Subcutaneous adipose tissue (tissue), 4 donors: Measurements from ENCODE around the gene BICDL2. TPM values are rescaled to one million over a fixed set of nuclear protein-coding genes. Genes with fewer than 3 reads are reported as not detected.

Experiments used
- total RNA-seq, 4 donors: library from RNA; depleted of rRNA; stranded (reverse); fragments of >200 nt; gene quantifications; one replicate each; pipeline ENCODE4 v1.1.0, GENCODE V29; 2016
- TF ChIP-seq, protein P1 (sequence below): fragments of 450-650 bp; IDR thresholded peaks from one replicate; pipeline ENCODE4 v1.5.1; 2016; ENCODE audit warnings: low read depth, mild to moderate bottlenecking, control low read depth, antibody characterized with exemption, moderate library complexity

The BICDL2 gene
- total RNA-seq, 4 donors from 2014 or later: not detected

DNA sequence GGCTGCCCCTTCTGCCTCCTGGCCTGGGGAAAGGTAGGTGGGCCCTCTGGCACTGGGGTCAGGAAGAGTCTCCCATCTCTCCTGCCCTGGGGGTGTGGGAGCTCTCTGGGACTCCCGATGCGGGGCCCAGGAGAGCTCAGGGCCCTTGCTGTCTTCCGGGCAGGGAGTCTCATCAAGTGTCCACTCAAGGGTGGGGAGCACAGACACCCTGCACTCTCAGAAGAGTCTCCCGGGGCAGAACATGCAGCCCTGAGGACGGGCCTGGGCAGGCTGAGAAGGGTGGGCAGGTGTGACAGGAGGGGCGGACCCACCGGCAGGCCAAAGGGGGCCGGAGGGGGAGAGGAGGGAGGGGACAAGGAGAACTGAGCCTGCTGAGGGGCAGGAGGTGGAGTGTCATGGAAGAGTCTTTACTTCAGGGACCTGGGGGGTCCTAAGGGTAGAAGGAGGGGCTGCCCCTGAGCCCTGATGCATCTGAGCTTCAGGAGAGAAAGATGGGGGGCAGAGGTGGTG is 48.1 kb downstream of the BICDL2 start:
- TF ChIP-seq, protein P1, sequence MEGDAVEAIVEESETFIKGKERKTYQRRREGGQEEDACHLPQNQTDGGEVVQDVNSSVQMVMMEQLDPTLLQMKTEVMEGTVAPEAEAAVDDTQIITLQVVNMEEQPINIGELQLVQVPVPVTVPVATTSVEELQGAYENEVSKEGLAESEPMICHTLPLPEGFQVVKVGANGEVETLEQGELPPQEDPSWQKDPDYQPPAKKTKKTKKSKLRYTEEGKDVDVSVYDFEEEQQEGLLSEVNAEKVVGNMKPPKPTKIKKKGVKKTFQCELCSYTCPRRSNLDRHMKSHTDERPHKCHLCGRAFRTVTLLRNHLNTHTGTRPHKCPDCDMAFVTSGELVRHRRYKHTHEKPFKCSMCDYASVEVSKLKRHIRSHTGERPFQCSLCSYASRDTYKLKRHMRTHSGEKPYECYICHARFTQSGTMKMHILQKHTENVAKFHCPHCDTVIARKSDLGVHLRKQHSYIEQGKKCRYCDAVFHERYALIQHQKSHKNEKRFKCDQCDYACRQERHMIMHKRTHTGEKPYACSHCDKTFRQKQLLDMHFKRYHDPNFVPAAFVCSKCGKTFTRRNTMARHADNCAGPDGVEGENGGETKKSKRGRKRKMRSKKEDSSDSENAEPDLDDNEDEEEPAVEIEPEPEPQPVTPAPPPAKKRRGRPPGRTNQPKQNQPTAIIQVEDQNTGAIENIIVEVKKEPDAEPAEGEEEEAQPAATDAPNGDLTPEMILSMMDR: no peak

GRCh38 chr16:2987833-2988232 is 48.9 kb downstream of the BICDL2 start:
- TF ChIP-seq, protein P1: no peak

DNA sequence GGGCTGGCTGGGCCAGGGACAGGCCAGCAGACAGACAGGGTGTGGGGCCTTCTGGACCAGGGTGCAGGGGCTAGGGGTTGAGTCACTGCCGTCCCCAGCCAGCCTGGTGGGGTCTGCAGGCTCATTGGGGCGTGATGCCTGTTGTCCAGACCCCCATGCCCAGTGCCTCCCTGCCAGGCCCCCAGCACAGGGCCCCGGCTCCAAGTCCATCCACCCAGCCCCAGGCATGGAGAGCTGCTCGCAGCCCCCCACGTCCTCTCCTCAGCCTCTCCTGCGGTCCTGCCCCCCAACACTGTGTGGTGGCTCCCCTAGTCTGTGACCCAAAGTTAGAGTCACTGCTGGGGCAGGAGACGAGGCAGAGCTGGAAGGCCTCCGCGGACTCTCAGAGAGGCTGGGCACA is 49.5 kb downstream of the BICDL2 start:
- TF ChIP-seq, protein P1: no peak

- TF ChIP-seq, protein P1: no peak
Observed at GRCh38 chr16:2986623-2987188, 50.0 kb downstream of the BICDL2 start.

DNA sequence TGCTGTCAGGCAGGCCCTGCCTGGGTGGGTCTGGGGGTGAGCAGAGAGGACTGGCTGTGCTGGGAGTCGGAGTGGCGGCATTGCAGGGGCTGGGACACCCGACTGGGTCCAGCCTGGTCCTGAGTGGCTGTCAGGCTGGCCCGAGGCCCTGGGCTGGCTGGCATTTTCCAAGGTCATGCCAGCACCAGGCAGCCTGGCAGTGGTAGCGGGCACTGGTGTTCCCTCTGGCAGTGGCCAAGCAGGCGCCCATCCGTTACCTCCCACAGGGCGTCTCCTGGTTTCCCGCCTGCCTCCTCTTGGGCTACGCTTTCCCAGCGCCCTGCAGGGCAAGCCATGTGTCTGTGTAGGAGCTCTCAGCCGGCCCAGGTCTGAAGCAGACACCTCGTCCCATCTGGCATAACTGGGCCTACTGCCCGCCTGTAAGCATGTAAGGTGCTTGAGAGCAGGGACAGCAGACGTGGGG is 50.8 kb downstream of the BICDL2 start:
- TF ChIP-seq, protein P1: no peak

- TF ChIP-seq, protein P1: no peak
Observed at GRCh38 chr16:2985462-2985861, 51.3 kb downstream of the BICDL2 start.

DNA sequence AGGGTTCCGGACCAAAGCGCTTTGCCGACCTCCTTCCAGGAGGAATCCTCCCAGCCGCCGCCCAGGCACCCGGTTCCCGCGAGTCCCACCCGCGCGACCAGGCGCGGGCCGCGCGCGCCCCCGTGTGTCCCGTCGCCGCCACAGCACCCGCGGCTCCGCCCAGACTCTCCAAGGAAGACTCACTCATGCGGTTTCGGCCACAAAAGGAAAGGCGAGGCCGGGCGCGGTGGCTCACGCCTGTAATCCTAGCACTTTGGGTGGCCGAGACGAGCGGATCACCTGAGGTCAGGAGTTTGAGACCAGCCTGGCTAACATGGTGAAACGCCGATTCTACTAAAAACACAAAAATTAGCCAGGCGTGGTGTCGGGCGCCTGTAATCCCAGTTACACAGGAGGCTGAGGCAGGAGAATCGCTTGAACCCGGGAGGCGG is 53.0 kb downstream of the BICDL2 start:
- TF ChIP-seq, protein P1: no peak
